ENCODE measurements around the gene INSYN1.

GRCh38 chr15:73750951-73751350 is 2.2 kb downstream of the INSYN1 start:
- no peak for TF ChIP-seq CTCF (IDR thresholded peaks at IDR 0.05)
- no peak for TF ChIP-seq POLR2AphosphoS5 (IDR thresholded peaks at IDR 0.05)
